K562 (cell line): ENCODE data around the gene UBASH3B. TPM values are rescaled to one million over a fixed set of nuclear protein-coding genes. Genes with fewer than 3 reads are reported as not detected.

Experiments
- ATAC-seq: fragments of 200-7000 bp; cut with Tn5 transposase; 3 replicates; pipeline ENCODE4 v1.9.1; 2020; ENCODE audit warnings: moderate library complexity
- BruUV-seq: library from RNA; stranded (reverse); fragments of 400-500 nt; replicated peaks from 2 replicates; lab custom pipeline; 2021; lab: Mats Ljungman, UMichigan
- CTCF ChIA-PET: fragments of 300-600 bp; formaldehyde crosslinking; extraction: SDS; loops from one replicate; lab custom pipeline; 2021; ENCODE audit warnings: low intra/inter-chr PET ratio; lab: Yijun Ruan, JAX
- POLR2A ChIA-PET: fragments of 300-600, 350-650 bp; sonication (Branson Sonifier 250); formaldehyde crosslinking; extraction: SDS; loops from one replicate; lab custom pipeline; 2021; ENCODE audit warnings: antibody characterized with exemption, inconsistent platforms; lab: Yijun Ruan, JAX
- DNase-seq, 4 experiments: peaks; one replicate each; pipeline versions ENCODE4 v3.0.0 to v3.0.0-alpha.2; 2011 to 2018; ENCODE audit warnings: low spot score in 3 of 4, mixed read lengths in 3 of 4; ENCODE audit errors: extremely low read depth in 1 of 4
- FAIRE-seq: peaks from 2 replicates; lab custom pipeline; 2011; peaks lifted over from hg19 to GRCh38; lab: Jason Lieb, UNC
- H2AFZ ChIP-seq: 2 replicates; pipeline ENCODE4 v1.6.0; 2011; ENCODE audit warnings: low read depth, low read length, control low read depth, inconsistent platforms
- H3K27ac ChIP-seq: fragments of 200-600 bp; 3 replicates; pipeline ENCODE4 v1.8.0; 2011; ENCODE audit warnings: low read depth, mild to moderate bottlenecking, control low read depth, inconsistent platforms, low read length, moderate library complexity, mixed read lengths; ENCODE audit errors: extremely low read depth
- H3K27me3 ChIP-seq, 2 experiments: fragments of 300-600 bp in 1 of 2; 2 replicates in 1 of 2; 3 replicates in 1 of 2; pipeline versions ENCODE4 v1.6.0 to v1.8.0; 2011; ENCODE audit warnings: inconsistent platforms in 2 of 2, low read length in 2 of 2, mild to moderate bottlenecking in 1 of 2, mixed read lengths in 1 of 2, moderate library complexity in 1 of 2; ENCODE audit not compliant: control insufficient read depth in 2 of 2, insufficient read depth in 2 of 2
- H3K36me3 ChIP-seq: fragments of 300-600 bp; 3 replicates; pipeline ENCODE4 v1.8.0; 2011; ENCODE audit warnings: mild to moderate bottlenecking, low read length, inconsistent platforms; ENCODE audit not compliant: control insufficient read depth, insufficient read depth
- H3K4me1 ChIP-seq, 2 experiments: fragments of 200-600 bp in 1 of 2; replicated peaks in 1 of 2; 2 replicates in 1 of 2; 3 replicates in 1 of 2; pipeline versions ENCODE4 v1.5.1 to v1.8.0; 2011; ENCODE audit warnings: inconsistent platforms in 2 of 2, low read length in 2 of 2, mild to moderate bottlenecking in 1 of 2, mixed read lengths in 1 of 2, moderate library complexity in 1 of 2; ENCODE audit not compliant: control insufficient read depth in 2 of 2, insufficient read depth in 2 of 2
- H3K4me2 ChIP-seq: 2 replicates; pipeline ENCODE4 v1.6.1; 2011; ENCODE audit warnings: low read length, control low read depth, inconsistent platforms, mixed read lengths; ENCODE audit not compliant: insufficient read depth
- H3K4me3 ChIP-seq: fragments of 200-600 bp; sonication (generic), shearing (Covaris generic); 2 replicates; pipeline ENCODE4 v1.5.1; 2016; ENCODE audit warnings: control low read depth, inconsistent platforms
- H3K79me2 ChIP-seq: fragments of 200-600 bp; 3 replicates; pipeline ENCODE4 v1.8.0; 2011; ENCODE audit warnings: low read length, inconsistent platforms; ENCODE audit not compliant: control insufficient read depth, insufficient read depth
- H3K9ac ChIP-seq, 2 experiments: 2 replicates each; pipeline versions ENCODE4 v1.6.0 to v1.6.1; 2011; ENCODE audit warnings: low read depth in 2 of 2, low read length in 2 of 2, control low read depth in 1 of 2, inconsistent platforms in 1 of 2, mild to moderate bottlenecking in 1 of 2, mixed read lengths in 1 of 2; ENCODE audit not compliant: insufficient read depth in 1 of 2
- H3K9me1 ChIP-seq: one replicate; pipeline ENCODE4 v1.6.0; 2011; ENCODE audit warnings: inconsistent platforms, mild to moderate bottlenecking, low read length, moderate library complexity; ENCODE audit not compliant: control insufficient read depth, insufficient read depth
- H3K9me3 ChIP-seq: replicated peaks from 2 replicates; pipeline ENCODE4 v1.5.1; 2011; ENCODE audit warnings: low read depth, low read length, inconsistent platforms; ENCODE audit not compliant: control insufficient read depth, insufficient read depth
- H4K20me1 ChIP-seq: replicated peaks from 2 replicates; pipeline ENCODE4 v1.6.1; 2011; ENCODE audit warnings: low read length, inconsistent platforms, mixed read lengths; ENCODE audit not compliant: control insufficient read depth, insufficient read depth
- ATF6 ChIP-seq: sonication (generic); formaldehyde crosslinking; IDR thresholded peaks from 2 replicates; pipeline ENCODE4 v1.4.0; 2020; ENCODE audit warnings: mild to moderate bottlenecking, missing genetic modification reagents
- CGGBP1 ChIP-seq: fragments of 250-450 bp; sonication (Bioruptor Pico); IDR thresholded peaks from 2 replicates; pipeline ENCODE4 v1.9.0; 2021; ENCODE audit warnings: mild to moderate bottlenecking
- EP300 ChIP-seq: IDR thresholded peaks from 2 replicates; pipeline ENCODE4 v1.6.1; 2012; ENCODE audit warnings: low read length, improper control_type of control experiment
- IRF2 ChIP-seq: sonication (generic); formaldehyde crosslinking; IDR thresholded peaks from 2 replicates; pipeline ENCODE4 v1.8.1; 2022; ENCODE audit warnings: mild to moderate bottlenecking, missing genetic modification reagents
- LCOR ChIP-seq: sonication (generic); formaldehyde crosslinking; IDR thresholded peaks from 2 replicates; pipeline ENCODE4 v1.8.0; 2022; ENCODE audit warnings: mild to moderate bottlenecking, missing genetic modification reagents
- UBTF ChIP-seq, 2 experiments: IDR thresholded peaks; 2 replicates each; pipeline ENCODE4 v1.6.1; 2012; ENCODE audit warnings: improper control_type of control experiment in 2 of 2, low read depth in 2 of 2, low read length in 2 of 2, borderline replicate concordance in 1 of 2
- ZNF318 ChIP-seq, 2 experiments: fragments of 450-650 bp; IDR thresholded peaks; 2 replicates each; pipeline ENCODE4 v1.6.1; 2016; ENCODE audit warnings: mild to moderate bottlenecking in 2 of 2, borderline replicate concordance in 1 of 2, low read depth in 1 of 2, moderate library complexity in 1 of 2
- ZNF586 ChIP-seq: fragments of 450-650 bp; formaldehyde crosslinking; conservative IDR thresholded peaks from 2 replicates; pipeline ENCODE4 v1.4.0; 2020; ENCODE audit warnings: mild to moderate bottlenecking, moderate library complexity
- WGBS: fragments of 100-300 bp; shearing (Covaris generic); methylation state at CpG from one replicate; pipeline ENCODE4 v1.1.6; 2016; ENCODE audit warnings: low coverage, mixed read lengths; ENCODE audit not compliant: insufficient coverage; ENCODE audit errors: missing lambda C conversion rate; 5-methylcytosine and 5-hydroxymethylcytosine counted together
- in situ Hi-C: fragments of 300-500 bp; cut with MboI; formaldehyde crosslinking; loops from 4 replicates; pipeline ENCODE4 v1.15.0; 2018; ENCODE audit warnings: inconsistent platforms, mixed read lengths
- intact Hi-C: fragments of 100-400 bp; cut with micrococcal nuclease; formaldehyde crosslinking; loops from 2 replicates; pipeline ENCODE4 v1.14.2; 2022
- polyA plus RNA-seq, 8 experiments: library from polyadenylated mRNA; depleted of rRNA in 4 of 8; stranded (reverse) in 5 of 8; unstranded in 3 of 8; fragments of >200 nt; fragmentation: Nextera tagmentation in 2 of 8; fragmentation: Illumina TruSeq in 1 of 8; extraction: Ambion mirVana in 2 of 8; extraction: Trizol in 1 of 8; gene quantifications; 2 replicates each; pipeline versions ENCODE4 v1.2.1 to v1.2.3, GENCODE V29; 2011 to 2014; ENCODE audit warnings: inconsistent platforms in 1 of 8, missing spikeins in 1 of 8
- total RNA-seq, 7 experiments: library from RNA; depleted of rRNA in 6 of 7; stranded (reverse); fragments of >200 nt in 6 of 7; fragmentation: Illumina TruSeq in 2 of 7; extraction: Trizol in 2 of 7; gene quantifications; 2 replicates each; pipeline versions ENCODE4 v1.2.1 to v1.2.3, GENCODE V29; 2011 to 2021; ENCODE audit warnings: low replicate concordance in 1 of 7

Gene UBASH3B
- total and polyA plus RNA-seq, 9 of the 15 experiments (the other 6 are each of a cell fraction or from before 2014, with no cell fraction given), result 0.01 to 0.31 (median 0.08) TPM; not detected in 2

- CTCF ChIA-PET, result no interaction called here
- Histone ChIP-seq H3K79me2 (no peaks in the 10 kb centered on the region), H3K9ac (no peak overlapping the region), H3K36me3 (no peaks in the 10 kb centered on the region), H4K20me1 (no peaks in the 10 kb centered on the region), H3K4me2 (no peak overlapping the region), H3K4me1 (no peaks in the 10 kb centered on the region), H3K4me3 (no peak overlapping the region), H3K9me1 (no peaks in the 10 kb centered on the region), H3K27ac (no peak overlapping the region), H2AFZ (no peak overlapping the region), H3K9me3 (no peaks in the 10 kb centered on the region), H3K27me3 (no peaks in the 10 kb centered on the region)
- no TSS peak for BruUV-seq
- under 1% methylated on average over 7 of the region's 8 CpGs for WGBS
- no peak for FAIRE-seq
- no peak for ATAC-seq
- in situ Hi-C loops (no loop called here), intact Hi-C loops (no loop called here)
- POLR2A ChIA-PET, result no interaction called here
- no peak for DNase-seq
- TF ChIP-seq ATF6 (CRISPR knock-in tag) (no peak), ZNF318 (IDR thresholded peaks at IDR 0.05; ENCODE audit: borderline replicate concordance in 1 of 2, low read depth in 1 of 2) (no peak), ZNF586 (no peak), CGGBP1 (CRISPR knock-in tag) (no peak), IRF2 (CRISPR knock-in tag) (no peak), EP300 (no peak), UBTF (IDR thresholded peaks at IDR 0.05; ENCODE audit: borderline replicate concordance in 1 of 2, low read depth in 2 of 2, low read length in 2 of 2) (no peak), LCOR (no peak)
Observed at GRCh38 chr11:122816761-122817520, 161.4 kb downstream of the UBASH3B start.
